Testis (tissue), 5 donors: ENCODE results near the gene RPL10L. TPM values are rescaled to one million over a fixed set of nuclear protein-coding genes. Genes with fewer than 3 reads are reported as not detected.

Experiments used
- DNase-seq: peaks from one replicate; pipeline ENCODE4 v3.0.0-alpha.2; 2019
- H3K27ac ChIP-seq, 2 donors: fragments of 200-600 bp; sonication (generic); one replicate each; pipeline ENCODE4 v1.5.1; 2019
- H3K27me3 ChIP-seq: fragments of 200-600 bp; sonication (generic); one replicate; pipeline ENCODE4 v1.5.1; 2019
- H3K36me3 ChIP-seq: fragments of 200-600 bp; sonication (generic); one replicate; pipeline ENCODE4 v1.5.1; 2017; ENCODE audit warnings: low read depth; ENCODE audit errors: missing control alignments
- H3K4me1 ChIP-seq: fragments of 200-600 bp; sonication (generic); one replicate; pipeline ENCODE4 v1.5.1; 2019
- H3K4me3 ChIP-seq, 2 donors: fragments of 200-600 bp; sonication (generic); one replicate each; pipeline ENCODE4 v1.5.1; 2017 to 2019
- H3K9me3 ChIP-seq: fragments of 200-600 bp; sonication (generic); one replicate; pipeline ENCODE4 v1.5.1; 2017
- POLR2A ChIP-seq: fragments of 450-650 bp; IDR thresholded peaks from one replicate; pipeline ENCODE4 v1.6.1; 2017; ENCODE audit warnings: antibody characterized with exemption, mild to moderate bottlenecking, moderate library complexity
- WGBS, 2 donors: methylation state at CpG; one replicate each; pipeline ENCODE4 v1.1.5; 2018; 5-methylcytosine and 5-hydroxymethylcytosine counted together
- intact Hi-C: fragments of 100-400 bp; cut with DNase I; formaldehyde crosslinking; loops from one replicate; pipeline ENCODE4 v1.15.1; 2023; ENCODE audit warnings: low total_unique reads
- long read RNA-seq, 2 donors: transcript quantifications; one replicate each; lab custom pipeline, GENCODE V29; 2026
- polyA plus RNA-seq: library from polyadenylated mRNA; stranded (reverse); fragments of 350-450 nt; fragmentation: Illumina TruSeq; extraction: RNeasy Lipid Tissue Mini Kit (QIAGEN cat#74804); gene quantifications from one replicate; pipeline ENCODE4 v1.2.3, GENCODE V29; 2014; ENCODE audit warnings: low read depth, low replicate concordance; ENCODE audit not compliant: insufficient read depth
- total RNA-seq, 2 donors: library from RNA; depleted of rRNA; stranded (reverse); fragments of >200 nt; gene quantifications; one replicate each; pipeline ENCODE4 v1.2.3, GENCODE V29; 2016
- TF ChIP-seq, protein P1 (sequence below), 3 experiments: fragments of 450-650 bp in 2 of 3; fragments of 200-600 bp in 1 of 3; sonication (generic) in 1 of 3; IDR thresholded peaks; one replicate each; pipeline ENCODE4 v1.5.1; 2016 to 2019; ENCODE audit warnings: antibody characterized with exemption in 3 of 3, mild to moderate bottlenecking in 2 of 3, moderate library complexity in 1 of 3

RPL10L gene
- total RNA-seq, result 10 to 100 TPM; 45.8 to 68.8 TPM
- polyA plus RNA-seq, result 182 TPM
- long read RNA-seq, donor 1, partial matches to known transcripts, result 0 of 3 reads
- long read RNA-seq, donor 1, other reads (novel, unspliced or antisense), result 0 of 3 reads
- long read RNA-seq, donor 2, partial matches to known transcripts, result 0 of 2 reads
- long read RNA-seq, donor 2, other reads (novel, unspliced or antisense), result 0 of 2 reads

DNA sequence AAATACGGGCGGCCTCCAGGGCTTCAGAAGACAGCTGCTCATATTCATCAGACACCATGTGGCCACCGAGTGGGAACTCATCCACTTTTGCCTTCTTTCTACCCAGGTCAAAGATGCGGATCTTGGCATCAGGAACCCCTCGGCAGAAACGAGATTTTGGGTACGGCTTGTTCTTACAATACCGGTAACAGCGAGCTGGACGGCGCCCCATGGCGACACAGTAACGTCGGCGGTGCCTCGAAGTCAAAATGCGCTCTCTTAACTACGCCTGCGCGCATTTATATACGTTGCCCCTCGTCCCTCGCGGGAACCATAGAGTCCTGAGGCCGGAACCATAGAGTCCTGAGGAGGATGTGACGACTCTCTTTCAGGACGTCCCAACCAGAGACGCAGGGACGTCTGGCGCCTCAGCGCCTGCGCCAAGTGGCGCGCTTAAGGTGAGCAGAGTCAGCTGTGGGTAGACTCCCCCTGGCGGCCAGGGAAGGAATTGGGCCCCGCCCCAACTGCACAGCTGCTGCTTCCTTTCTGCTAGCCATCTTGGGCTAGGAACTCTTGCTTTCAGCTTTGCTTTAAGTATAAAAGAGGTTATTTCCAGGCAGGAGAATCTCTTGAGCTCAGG is at the start of gene RPL10L:
Gene RPL10L (minus strand): TSS at position 256 of the 619 bp plus-strand sequence. CDS start 45 bp downstream, at position 211.
- WGBS, 2 donors, result 75 to 85% methylated on average over 36 of the region's 36 CpGs
- DNase-seq, result peak; percentile 91
- H3K9me3 ChIP-seq, result no peaks in the 10 kb centered on the region
- peak within 1 kb of the TSS; percentile 44 to 56 for H3K4me3 ChIP-seq
- intact Hi-C loops, result no loop called here
- H3K4me1 ChIP-seq, result no peaks in the 10 kb centered on the region
- TF ChIP-seq POLR2A, result no peak
- TF ChIP-seq, protein P1, sequence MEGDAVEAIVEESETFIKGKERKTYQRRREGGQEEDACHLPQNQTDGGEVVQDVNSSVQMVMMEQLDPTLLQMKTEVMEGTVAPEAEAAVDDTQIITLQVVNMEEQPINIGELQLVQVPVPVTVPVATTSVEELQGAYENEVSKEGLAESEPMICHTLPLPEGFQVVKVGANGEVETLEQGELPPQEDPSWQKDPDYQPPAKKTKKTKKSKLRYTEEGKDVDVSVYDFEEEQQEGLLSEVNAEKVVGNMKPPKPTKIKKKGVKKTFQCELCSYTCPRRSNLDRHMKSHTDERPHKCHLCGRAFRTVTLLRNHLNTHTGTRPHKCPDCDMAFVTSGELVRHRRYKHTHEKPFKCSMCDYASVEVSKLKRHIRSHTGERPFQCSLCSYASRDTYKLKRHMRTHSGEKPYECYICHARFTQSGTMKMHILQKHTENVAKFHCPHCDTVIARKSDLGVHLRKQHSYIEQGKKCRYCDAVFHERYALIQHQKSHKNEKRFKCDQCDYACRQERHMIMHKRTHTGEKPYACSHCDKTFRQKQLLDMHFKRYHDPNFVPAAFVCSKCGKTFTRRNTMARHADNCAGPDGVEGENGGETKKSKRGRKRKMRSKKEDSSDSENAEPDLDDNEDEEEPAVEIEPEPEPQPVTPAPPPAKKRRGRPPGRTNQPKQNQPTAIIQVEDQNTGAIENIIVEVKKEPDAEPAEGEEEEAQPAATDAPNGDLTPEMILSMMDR (IDR thresholded peaks at IDR 0.05), result peak; percentile 54 to 75 (median 55)
- H3K36me3 ChIP-seq, result no peaks in the 10 kb centered on the region
- no peak within 1 kb of the TSS for H3K27ac ChIP-seq
- no peaks in the 10 kb centered on the region for H3K27me3 ChIP-seq

DNA sequence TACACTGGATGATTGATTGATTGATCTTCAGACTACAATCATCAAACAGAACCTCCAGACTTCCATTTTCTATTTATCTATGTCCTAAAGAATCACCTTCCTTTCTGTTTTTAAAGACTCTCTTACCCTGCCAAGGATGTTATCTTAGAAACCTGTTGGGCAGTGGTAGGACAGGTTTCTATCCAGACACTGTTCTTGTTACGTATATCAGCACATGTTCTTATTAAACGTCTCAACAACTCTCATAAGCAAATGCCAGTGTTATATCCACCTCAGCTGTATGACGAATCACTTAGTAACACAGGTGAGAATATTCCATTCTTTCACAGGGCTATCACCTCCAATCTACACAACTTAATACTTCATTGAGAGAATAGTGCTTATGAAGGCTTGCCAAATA is 40.2 kb upstream of the RPL10L start:
- no peaks in the 10 kb centered on the region for H3K9me3 ChIP-seq
- 84 to 86% methylated on average over 3 of the region's 3 CpGs for WGBS, 2 donors
- intact Hi-C loops, result no loop called here

DNA sequence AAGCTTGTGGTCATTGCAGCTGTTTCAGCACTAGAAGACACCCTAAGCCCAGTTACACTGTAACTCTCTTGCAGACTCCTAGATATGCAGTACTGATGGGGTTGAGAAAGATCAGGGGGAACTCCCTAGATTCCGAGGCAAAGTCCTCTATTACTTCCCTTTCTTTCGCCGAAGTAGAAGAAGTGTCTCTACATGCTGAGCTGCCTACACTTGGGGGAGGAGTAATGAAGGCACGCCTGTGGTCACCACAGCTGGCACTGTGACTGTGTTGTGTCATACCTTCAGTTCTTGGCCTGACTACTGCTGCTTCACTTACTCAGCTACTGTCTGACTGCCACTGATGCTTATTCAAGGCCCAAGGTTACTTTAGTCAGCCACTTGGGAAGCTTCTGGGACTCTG is 35.1 kb upstream of the RPL10L start:
- Histone ChIP-seq H3K27ac (no peak overlapping the region), H3K4me3 (no peak overlapping the region), H3K27me3 (no peaks in the 10 kb centered on the region), H3K9me3 (no peaks in the 10 kb centered on the region), H3K4me1 (no peaks in the 10 kb centered on the region), H3K36me3 (no peaks in the 10 kb centered on the region)
- WGBS, 2 donors, result 91 to 98% methylated on average over 4 of the region's 4 CpGs
- DNase-seq, result no peak
- TF ChIP-seq, protein P1 (IDR thresholded peaks at IDR 0.05), result no peak
- TF ChIP-seq POLR2A, result no peak
- intact Hi-C loops, result no loop called here

More for the DNA sequence above, 40.2 kb upstream of the RPL10L start:
- no peak overlapping the region for H3K4me3 ChIP-seq
- H3K27me3 ChIP-seq, result no peaks in the 10 kb centered on the region
- H3K27ac ChIP-seq, result no peak overlapping the region
- TF ChIP-seq, protein P1 (IDR thresholded peaks at IDR 0.05), result no peak
- TF ChIP-seq POLR2A, result no peak
- no peaks in the 10 kb centered on the region for H3K36me3 ChIP-seq
- DNase-seq, result no peak
- no peaks in the 10 kb centered on the region for H3K4me1 ChIP-seq

DNA sequence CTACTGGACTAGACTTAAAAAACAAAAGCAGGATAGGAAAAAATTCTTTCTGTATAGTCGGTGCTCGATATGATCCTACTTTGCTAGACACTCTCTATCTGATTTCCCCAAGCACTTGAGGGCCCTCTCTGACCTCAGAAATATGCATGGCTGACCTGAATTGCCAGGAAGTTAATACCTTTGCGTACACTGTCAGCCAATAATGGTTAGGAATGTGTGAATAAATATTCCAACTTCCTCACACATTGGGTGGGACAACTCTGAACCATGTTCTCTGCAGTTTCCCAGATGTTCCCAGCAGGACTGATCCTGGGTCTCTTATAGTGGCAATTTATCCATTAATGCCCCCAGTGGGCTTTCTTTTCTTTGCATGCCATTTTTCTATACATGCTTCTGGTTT is 20.5 kb upstream of the RPL10L start:
- DNase-seq, result no peak
- WGBS, 2 donors, result 86 to 94% methylated on average over 3 of the region's 3 CpGs
- intact Hi-C loops, result no loop called here
- H3K36me3 ChIP-seq, result no peaks in the 10 kb centered on the region
- H3K4me3 ChIP-seq, result no peak overlapping the region
- H3K9me3 ChIP-seq, result no peaks in the 10 kb centered on the region
- no peaks in the 10 kb centered on the region for H3K4me1 ChIP-seq
- H3K27me3 ChIP-seq, result no peaks in the 10 kb centered on the region
- TF ChIP-seq, protein P1 (IDR thresholded peaks at IDR 0.05), result no peak
- no peak for TF ChIP-seq POLR2A
- H3K27ac ChIP-seq, result no peak overlapping the region
